ENCODE measurements around the gene RAP2B. TPM values are rescaled to one million over a fixed set of nuclear protein-coding genes. Genes with fewer than 3 reads are reported as not detected.
A peak's percentile ranks its signal among the peaks of the same experiment; 100 is the strongest.

The RAP2B gene
- total RNA-seq, 1 donor: 11.2 TPM

- no peak for DNase-seq (ENCODE audit: low read depth)
- TF ChIP-seq CTCF (IDR thresholded peaks at IDR 0.05; ENCODE audit: insufficient read depth, low read depth, low read length): no peak
- H3K4me3 ChIP-seq (ENCODE audit: low read depth, low read length): no peak overlapping the region
Measured at GRCh38 chr3:153195349-153195879, 33.4 kb downstream of the RAP2B start.

GRCh38 chr3:153209596-153209995 is 47.6 kb downstream of the RAP2B start:
- DNase-seq (ENCODE audit: low read depth): peak; percentile 29
- TF ChIP-seq CTCF (IDR thresholded peaks at IDR 0.05; ENCODE audit: insufficient read depth, low read depth, low read length): no peak
- H3K4me3 ChIP-seq (ENCODE audit: low read depth, low read length): no peak overlapping the region

GRCh38 chr3:153210146-153210545 is 48.1 kb downstream of the RAP2B start:
- peak; percentile 16 for TF ChIP-seq CTCF (IDR thresholded peaks at IDR 0.05; ENCODE audit: insufficient read depth, low read depth, low read length)
- H3K4me3 ChIP-seq (ENCODE audit: low read depth, low read length): no peak overlapping the region
- peak; percentile 27 for DNase-seq (ENCODE audit: low read depth)

- H3K4me3 ChIP-seq (ENCODE audit: low read depth, low read length): no peak overlapping the region
- peak; percentile 69 for DNase-seq (ENCODE audit: low read depth)
- no peak for TF ChIP-seq CTCF (IDR thresholded peaks at IDR 0.05; ENCODE audit: insufficient read depth, low read depth, low read length)
Measured at GRCh38 chr3:153210660-153211059, 48.6 kb downstream of the RAP2B start.

GRCh38 chr3:153215497-153215896 is 53.5 kb downstream of the RAP2B start:
- no peak for DNase-seq (ENCODE audit: low read depth)
- H3K4me3 ChIP-seq (ENCODE audit: low read depth, low read length): no peak overlapping the region
- no peak for TF ChIP-seq CTCF (IDR thresholded peaks at IDR 0.05; ENCODE audit: insufficient read depth, low read depth, low read length)

GRCh38 chr3:153215966-153216365 is 53.9 kb downstream of the RAP2B start:
- no peak for TF ChIP-seq CTCF (IDR thresholded peaks at IDR 0.05; ENCODE audit: insufficient read depth, low read depth, low read length)
- H3K4me3 ChIP-seq (ENCODE audit: low read depth, low read length): no peak overlapping the region
- peak; percentile 11 for DNase-seq (ENCODE audit: low read depth)

- TF ChIP-seq CTCF (IDR thresholded peaks at IDR 0.05; ENCODE audit: insufficient read depth, low read depth, low read length): no peak
- H3K4me3 ChIP-seq (ENCODE audit: low read depth, low read length): no peak overlapping the region
- no peak for DNase-seq (ENCODE audit: low read depth)
Measured at GRCh38 chr3:153216928-153217327, 54.9 kb downstream of the RAP2B start.

Data from fibroblast of villous mesenchyme (primary cell).